ENCODE data around the gene MCC.

Gene MCC

DNA sequence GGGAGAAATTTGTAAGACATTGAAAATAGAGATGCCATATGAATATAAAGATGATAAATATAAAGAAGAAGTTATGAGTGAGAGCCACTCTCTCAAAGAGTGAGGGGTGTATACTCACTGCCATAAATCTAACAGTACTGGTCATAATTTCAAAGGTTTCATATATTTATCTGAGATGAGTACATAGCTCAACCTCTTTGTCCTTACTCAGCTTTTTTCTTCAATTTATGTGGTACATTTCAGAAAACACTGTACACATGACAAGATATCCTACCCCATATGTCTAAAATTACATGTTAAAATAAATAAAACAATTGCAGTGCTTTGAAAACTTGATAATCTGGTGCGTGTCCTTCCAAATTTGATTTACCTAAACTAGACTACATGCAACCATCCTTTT lies 5.2 kb upstream of the MCC start:
- ATAC-seq = no peak

DNA sequence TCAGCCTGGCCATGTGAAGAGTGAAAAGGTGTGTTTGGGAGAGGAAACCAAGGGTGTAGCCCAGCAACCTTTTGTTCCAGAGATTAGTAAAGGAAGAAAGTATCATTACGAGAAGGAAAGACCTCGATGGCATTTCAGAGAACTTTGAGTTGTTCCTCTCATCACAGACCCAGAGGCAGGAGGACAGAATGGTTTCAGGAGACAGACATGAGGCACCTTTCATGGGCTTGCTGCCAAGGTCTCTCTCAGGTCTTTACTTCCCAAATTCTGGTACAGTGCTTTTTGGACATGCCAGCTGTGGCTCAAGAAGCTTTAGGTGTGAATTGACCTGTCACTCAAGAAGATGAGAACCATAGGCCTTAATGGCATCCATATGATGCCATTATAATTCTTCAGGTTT lies 2.8 kb upstream of the MCC start:
- TF ChIP-seq BACH2 (CRISPR knock-in tag; IDR thresholded peaks at IDR 0.05; ENCODE audit: borderline replicate concordance) = no peak
- no peak for TF ChIP-seq ZFP3 (CRISPR knock-in tag; IDR thresholded peaks at IDR 0.05)
- no peak for TF ChIP-seq ZNF565 (CRISPR knock-in tag; conservative IDR thresholded peaks at IDR 0.05; ENCODE audit: low read depth)
- no peak for TF ChIP-seq PPARA (CRISPR knock-in tag; IDR thresholded peaks at IDR 0.05; ENCODE audit: borderline replicate concordance)
- TF ChIP-seq ZNF70 (CRISPR knock-in tag; IDR thresholded peaks at IDR 0.05) = no peak
- TF ChIP-seq ISL1 (CRISPR knock-in tag; IDR thresholded peaks at IDR 0.05) = no peak
- TF ChIP-seq TOX (CRISPR knock-in tag; IDR thresholded peaks at IDR 0.05; ENCODE audit: borderline replicate concordance) = no peak
- TF ChIP-seq ARNTL (CRISPR knock-in tag; IDR thresholded peaks at IDR 0.05; ENCODE audit: borderline replicate concordance, low read depth) = no peak
- TF ChIP-seq, protein P1, sequence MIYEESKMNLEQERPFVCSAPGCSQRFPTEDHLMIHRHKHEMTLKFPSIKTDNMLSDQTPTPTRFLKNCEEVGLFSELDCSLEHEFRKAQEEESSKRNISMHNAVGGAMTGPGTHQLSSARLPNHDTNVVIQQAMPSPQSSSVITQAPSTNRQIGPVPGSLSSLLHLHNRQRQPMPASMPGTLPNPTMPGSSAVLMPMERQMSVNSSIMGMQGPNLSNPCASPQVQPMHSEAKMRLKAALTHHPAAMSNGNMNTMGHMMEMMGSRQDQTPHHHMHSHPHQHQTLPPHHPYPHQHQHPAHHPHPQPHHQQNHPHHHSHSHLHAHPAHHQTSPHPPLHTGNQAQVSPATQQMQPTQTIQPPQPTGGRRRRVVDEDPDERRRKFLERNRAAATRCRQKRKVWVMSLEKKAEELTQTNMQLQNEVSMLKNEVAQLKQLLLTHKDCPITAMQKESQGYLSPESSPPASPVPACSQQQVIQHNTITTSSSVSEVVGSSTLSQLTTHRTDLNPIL (CRISPR knock-in tag; IDR thresholded peaks at IDR 0.05; ENCODE audit: low read depth) = no peak
- no peak for TF ChIP-seq SNAI2 (CRISPR knock-in tag; IDR thresholded peaks at IDR 0.05)
- no peak for TF ChIP-seq RARB (CRISPR knock-in tag; IDR thresholded peaks at IDR 0.05)
- no peak for TF ChIP-seq ZFP30 (CRISPR knock-in tag; IDR thresholded peaks at IDR 0.05)
- no peak for TF ChIP-seq OSR1 (CRISPR knock-in tag; IDR thresholded peaks at IDR 0.05)
- no peak for TF ChIP-seq GLIS3 (CRISPR knock-in tag; IDR thresholded peaks at IDR 0.05)
- TF ChIP-seq, protein P2, sequence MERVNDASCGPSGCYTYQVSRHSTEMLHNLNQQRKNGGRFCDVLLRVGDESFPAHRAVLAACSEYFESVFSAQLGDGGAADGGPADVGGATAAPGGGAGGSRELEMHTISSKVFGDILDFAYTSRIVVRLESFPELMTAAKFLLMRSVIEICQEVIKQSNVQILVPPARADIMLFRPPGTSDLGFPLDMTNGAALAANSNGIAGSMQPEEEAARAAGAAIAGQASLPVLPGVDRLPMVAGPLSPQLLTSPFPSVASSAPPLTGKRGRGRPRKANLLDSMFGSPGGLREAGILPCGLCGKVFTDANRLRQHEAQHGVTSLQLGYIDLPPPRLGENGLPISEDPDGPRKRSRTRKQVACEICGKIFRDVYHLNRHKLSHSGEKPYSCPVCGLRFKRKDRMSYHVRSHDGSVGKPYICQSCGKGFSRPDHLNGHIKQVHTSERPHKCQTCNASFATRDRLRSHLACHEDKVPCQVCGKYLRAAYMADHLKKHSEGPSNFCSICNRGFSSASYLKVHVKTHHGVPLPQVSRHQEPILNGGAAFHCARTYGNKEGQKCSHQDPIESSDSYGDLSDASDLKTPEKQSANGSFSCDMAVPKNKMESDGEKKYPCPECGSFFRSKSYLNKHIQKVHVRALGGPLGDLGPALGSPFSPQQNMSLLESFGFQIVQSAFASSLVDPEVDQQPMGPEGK (CRISPR knock-in tag; IDR thresholded peaks at IDR 0.05; ENCODE audit: borderline replicate concordance) = no peak
- ATAC-seq = no peak

More for the DNA sequence above, 5.2 kb upstream of the MCC start:
- TF ChIP-seq PPARA (CRISPR knock-in tag; IDR thresholded peaks at IDR 0.05; ENCODE audit: borderline replicate concordance) (no peak), BACH2 (CRISPR knock-in tag; IDR thresholded peaks at IDR 0.05; ENCODE audit: borderline replicate concordance) (no peak), ZNF8 (CRISPR knock-in tag; IDR thresholded peaks at IDR 0.05) (no peak), ZNF70 (CRISPR knock-in tag; IDR thresholded peaks at IDR 0.05) (no peak), TCF4 (CRISPR knock-in tag; IDR thresholded peaks at IDR 0.05; ENCODE audit: borderline replicate concordance) (no peak), ZNF565 (CRISPR knock-in tag; conservative IDR thresholded peaks at IDR 0.05; ENCODE audit: low read depth) (no peak), GLIS3 (CRISPR knock-in tag; IDR thresholded peaks at IDR 0.05) (no peak), ARNTL (CRISPR knock-in tag; IDR thresholded peaks at IDR 0.05; ENCODE audit: borderline replicate concordance, low read depth) (no peak)
- TF ChIP-seq, protein P1 (CRISPR knock-in tag; IDR thresholded peaks at IDR 0.05; ENCODE audit: low read depth) = no peak
- TF ChIP-seq, protein P3, sequence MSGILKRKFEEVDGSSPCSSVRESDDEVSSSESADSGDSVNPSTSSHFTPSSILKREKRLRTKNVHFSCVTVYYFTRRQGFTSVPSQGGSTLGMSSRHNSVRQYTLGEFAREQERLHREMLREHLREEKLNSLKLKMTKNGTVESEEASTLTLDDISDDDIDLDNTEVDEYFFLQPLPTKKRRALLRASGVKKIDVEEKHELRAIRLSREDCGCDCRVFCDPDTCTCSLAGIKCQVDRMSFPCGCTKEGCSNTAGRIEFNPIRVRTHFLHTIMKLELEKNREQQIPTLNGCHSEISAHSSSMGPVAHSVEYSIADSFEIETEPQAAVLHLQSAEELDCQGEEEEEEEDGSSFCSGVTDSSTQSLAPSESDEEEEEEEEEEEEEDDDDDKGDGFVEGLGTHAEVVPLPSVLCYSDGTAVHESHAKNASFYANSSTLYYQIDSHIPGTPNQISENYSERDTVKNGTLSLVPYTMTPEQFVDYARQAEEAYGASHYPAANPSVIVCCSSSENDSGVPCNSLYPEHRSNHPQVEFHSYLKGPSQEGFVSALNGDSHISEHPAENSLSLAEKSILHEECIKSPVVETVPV (CRISPR knock-in tag; IDR thresholded peaks at IDR 0.05) = no peak

DNA sequence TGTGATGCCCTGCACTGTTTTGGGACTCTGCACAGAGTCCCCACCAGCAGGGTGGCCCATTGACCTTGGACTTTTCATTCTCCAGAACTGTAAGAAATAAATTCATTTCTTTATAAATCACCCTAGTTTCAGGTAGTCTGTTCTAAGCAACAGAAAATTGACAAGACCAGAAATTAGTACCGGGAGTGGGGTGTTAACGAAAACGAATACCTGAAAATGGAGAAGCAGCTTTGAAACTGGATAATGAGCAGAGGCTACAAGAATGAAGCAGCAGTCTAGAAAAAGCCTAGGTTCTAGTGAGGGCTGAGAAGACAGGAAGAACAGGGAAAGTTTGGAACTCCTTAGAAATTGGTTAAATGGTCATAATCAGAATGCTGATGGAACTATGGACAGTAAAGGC lies 2.1 kb upstream of the MCC start:
- TF ChIP-seq, protein P2 (CRISPR knock-in tag; IDR thresholded peaks at IDR 0.05; ENCODE audit: borderline replicate concordance) = no peak
- TF ChIP-seq ZFP30 (CRISPR knock-in tag; IDR thresholded peaks at IDR 0.05) (no peak), ZFP3 (CRISPR knock-in tag; IDR thresholded peaks at IDR 0.05) (no peak), RARB (CRISPR knock-in tag; IDR thresholded peaks at IDR 0.05) (no peak), GLIS3 (CRISPR knock-in tag; IDR thresholded peaks at IDR 0.05) (no peak), TOX (CRISPR knock-in tag; IDR thresholded peaks at IDR 0.05; ENCODE audit: borderline replicate concordance) (no peak), ZC3H10 (CRISPR knock-in tag; IDR thresholded peaks at IDR 0.05) (no peak), SNAI2 (CRISPR knock-in tag; IDR thresholded peaks at IDR 0.05) (no peak), ZNF8 (CRISPR knock-in tag; IDR thresholded peaks at IDR 0.05) (no peak), ESRRG (CRISPR knock-in tag; IDR thresholded peaks at IDR 0.05) (no peak), CSDC2 (CRISPR knock-in tag; IDR thresholded peaks at IDR 0.05) (no peak), BACH2 (CRISPR knock-in tag; IDR thresholded peaks at IDR 0.05; ENCODE audit: borderline replicate concordance) (no peak), OSR1 (CRISPR knock-in tag; IDR thresholded peaks at IDR 0.05) (no peak)
- TF ChIP-seq, protein P1 (CRISPR knock-in tag; IDR thresholded peaks at IDR 0.05; ENCODE audit: low read depth) = no peak
- TF ChIP-seq, protein P4, sequence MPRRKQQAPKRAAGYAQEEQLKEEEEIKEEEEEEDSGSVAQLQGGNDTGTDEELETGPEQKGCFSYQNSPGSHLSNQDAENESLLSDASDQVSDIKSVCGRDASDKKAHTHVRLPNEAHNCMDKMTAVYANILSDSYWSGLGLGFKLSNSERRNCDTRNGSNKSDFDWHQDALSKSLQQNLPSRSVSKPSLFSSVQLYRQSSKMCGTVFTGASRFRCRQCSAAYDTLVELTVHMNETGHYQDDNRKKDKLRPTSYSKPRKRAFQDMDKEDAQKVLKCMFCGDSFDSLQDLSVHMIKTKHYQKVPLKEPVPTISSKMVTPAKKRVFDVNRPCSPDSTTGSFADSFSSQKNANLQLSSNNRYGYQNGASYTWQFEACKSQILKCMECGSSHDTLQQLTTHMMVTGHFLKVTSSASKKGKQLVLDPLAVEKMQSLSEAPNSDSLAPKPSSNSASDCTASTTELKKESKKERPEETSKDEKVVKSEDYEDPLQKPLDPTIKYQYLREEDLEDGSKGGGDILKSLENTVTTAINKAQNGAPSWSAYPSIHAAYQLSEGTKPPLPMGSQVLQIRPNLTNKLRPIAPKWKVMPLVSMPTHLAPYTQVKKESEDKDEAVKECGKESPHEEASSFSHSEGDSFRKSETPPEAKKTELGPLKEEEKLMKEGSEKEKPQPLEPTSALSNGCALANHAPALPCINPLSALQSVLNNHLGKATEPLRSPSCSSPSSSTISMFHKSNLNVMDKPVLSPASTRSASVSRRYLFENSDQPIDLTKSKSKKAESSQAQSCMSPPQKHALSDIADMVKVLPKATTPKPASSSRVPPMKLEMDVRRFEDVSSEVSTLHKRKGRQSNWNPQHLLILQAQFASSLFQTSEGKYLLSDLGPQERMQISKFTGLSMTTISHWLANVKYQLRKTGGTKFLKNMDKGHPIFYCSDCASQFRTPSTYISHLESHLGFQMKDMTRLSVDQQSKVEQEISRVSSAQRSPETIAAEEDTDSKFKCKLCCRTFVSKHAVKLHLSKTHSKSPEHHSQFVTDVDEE (CRISPR knock-in tag; IDR thresholded peaks at IDR 0.05) = no peak
- no peak for ATAC-seq
